HG03135 (cell line): Measurements from ENCODE around the gene NID1.

Experiments
- ATAC-seq: cut with Tn5 transposase; IDR thresholded peaks from one replicate; pipeline ENCODE4 v1.9.1; 2021; ENCODE audit warnings: mild to moderate bottlenecking, moderate library complexity; ENCODE audit not compliant: unreplicated experiment

NID1 gene, protein sequence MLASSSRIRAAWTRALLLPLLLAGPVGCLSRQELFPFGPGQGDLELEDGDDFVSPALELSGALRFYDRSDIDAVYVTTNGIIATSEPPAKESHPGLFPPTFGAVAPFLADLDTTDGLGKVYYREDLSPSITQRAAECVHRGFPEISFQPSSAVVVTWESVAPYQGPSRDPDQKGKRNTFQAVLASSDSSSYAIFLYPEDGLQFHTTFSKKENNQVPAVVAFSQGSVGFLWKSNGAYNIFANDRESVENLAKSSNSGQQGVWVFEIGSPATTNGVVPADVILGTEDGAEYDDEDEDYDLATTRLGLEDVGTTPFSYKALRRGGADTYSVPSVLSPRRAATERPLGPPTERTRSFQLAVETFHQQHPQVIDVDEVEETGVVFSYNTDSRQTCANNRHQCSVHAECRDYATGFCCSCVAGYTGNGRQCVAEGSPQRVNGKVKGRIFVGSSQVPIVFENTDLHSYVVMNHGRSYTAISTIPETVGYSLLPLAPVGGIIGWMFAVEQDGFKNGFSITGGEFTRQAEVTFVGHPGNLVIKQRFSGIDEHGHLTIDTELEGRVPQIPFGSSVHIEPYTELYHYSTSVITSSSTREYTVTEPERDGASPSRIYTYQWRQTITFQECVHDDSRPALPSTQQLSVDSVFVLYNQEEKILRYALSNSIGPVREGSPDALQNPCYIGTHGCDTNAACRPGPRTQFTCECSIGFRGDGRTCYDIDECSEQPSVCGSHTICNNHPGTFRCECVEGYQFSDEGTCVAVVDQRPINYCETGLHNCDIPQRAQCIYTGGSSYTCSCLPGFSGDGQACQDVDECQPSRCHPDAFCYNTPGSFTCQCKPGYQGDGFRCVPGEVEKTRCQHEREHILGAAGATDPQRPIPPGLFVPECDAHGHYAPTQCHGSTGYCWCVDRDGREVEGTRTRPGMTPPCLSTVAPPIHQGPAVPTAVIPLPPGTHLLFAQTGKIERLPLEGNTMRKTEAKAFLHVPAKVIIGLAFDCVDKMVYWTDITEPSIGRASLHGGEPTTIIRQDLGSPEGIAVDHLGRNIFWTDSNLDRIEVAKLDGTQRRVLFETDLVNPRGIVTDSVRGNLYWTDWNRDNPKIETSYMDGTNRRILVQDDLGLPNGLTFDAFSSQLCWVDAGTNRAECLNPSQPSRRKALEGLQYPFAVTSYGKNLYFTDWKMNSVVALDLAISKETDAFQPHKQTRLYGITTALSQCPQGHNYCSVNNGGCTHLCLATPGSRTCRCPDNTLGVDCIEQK

DNA sequence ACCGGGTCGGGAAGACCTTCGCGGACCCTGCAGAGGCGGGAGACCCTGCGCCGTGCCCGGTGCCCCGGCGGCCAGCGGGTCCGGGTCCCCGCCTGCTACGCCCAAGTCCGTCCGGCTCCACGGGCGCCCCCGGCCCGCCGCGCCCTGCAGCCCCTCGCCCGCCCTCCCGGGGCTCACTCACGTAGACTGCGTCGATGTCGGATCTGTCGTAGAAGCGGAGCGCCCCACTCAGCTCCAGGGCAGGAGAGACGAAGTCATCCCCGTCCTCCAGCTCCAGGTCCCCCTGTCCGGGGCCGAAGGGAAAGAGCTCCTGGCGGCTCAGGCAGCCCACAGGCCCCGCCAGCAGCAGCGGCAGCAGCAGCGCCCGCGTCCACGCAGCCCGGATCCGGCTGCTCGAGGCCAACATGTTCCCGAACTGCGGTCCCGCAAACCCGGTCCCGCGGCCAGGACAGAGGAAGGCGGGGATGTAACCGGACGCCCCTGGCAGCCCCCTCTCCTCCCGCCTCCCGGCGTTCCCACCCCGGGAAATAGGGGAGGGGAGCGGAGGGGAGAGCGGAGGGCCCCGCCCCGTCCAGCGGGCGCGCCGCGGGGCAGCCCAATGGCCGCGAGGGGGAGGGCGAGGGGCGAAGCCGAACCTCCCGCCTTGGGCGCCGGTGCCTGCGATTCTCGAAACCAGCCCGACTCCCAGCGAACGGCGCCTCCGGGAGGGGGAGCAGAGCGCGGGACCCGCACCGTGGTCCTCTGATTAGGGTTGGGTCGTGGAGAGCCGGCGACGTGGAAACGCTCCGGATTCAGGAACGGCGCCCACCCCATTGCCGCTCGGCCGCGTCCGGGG lies at the start of gene NID1:
TSS of gene NID1 (minus strand) at position 417 of the 835 bp plus-strand sequence. CDS start at position 406, 11 bp downstream.
- no peak for ATAC-seq

DNA sequence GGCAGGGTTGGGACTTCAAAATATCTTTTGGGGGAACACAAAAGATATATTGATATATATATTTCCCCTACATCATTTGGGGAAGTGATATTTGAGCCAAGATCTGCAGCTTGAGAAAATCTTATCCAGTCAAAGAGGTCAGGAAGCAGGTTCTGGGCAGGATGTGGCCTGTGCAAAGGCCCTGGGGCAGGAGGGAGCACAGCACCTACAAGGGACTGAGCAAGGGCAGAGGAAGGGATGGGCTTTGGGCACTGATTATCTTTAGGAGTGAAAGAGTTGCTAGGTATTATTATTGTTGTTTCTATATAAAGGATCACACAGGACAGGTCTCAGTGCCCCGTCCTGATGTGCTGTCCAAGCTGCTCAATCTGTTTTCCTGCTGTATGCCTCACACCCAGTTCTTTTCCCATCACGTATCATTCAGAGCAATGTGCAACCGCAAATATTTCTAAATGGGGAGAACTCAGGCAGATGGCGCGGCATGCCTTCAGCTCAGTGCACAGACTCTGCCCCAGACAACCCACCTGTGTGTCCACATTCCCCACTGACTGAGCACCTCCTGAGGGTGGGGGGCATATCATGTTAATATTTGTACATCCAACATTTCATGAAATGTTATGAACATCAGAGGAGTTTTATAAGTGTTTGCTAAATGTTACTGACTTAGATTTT lies 49.3 kb upstream of the NID1 start:
- no peak for ATAC-seq

DNA sequence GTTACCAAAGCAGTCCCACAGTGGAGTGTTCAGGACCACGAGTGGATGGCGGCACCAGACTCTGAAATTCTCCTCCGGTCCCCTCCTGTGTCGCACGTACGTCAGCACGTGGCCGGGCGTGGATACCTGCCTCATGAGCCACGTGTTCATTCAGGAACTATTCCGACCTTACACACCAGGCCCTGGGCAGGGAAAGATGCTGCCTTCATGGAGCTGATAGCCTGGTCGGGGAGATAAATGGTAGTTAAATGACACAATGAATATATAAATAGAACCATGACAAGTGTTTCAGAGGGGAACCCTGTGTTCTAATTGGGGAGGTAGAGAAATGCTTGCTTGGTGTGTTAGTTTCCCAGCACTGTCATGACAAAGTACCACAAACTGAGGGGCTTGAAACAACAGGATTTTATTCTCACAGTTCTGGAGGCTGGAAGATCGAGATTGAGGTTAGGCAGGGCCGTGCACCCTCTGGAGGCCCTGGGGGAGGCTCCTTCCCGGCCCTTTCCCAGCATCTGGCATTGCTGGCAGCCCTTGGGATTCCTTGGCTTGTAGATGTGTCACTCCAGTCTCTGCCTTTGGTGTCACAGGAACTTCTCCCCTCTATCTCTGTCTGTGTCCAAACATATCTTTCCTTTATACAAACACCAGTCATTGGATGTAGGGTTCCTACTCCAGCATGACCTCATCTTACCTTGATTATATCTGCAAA lies 48.6 kb upstream of the NID1 start:
- ATAC-seq, result no peak

DNA sequence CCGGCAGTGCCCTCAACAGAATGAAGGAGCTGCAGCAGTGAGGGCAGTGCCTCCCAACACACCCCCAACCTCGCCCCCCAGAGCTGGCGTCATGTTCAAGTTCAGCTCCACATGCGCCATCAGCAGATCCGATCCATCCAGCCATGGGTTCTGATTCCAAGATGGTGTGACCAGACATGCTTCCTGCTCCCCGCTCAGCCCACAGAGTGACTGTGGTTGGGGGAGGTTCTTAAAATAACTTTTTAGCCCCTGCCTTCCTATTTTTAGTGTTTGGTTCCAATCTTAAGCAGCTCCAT lies 47.4 kb upstream of the NID1 start:
- ATAC-seq, result no peak

DNA sequence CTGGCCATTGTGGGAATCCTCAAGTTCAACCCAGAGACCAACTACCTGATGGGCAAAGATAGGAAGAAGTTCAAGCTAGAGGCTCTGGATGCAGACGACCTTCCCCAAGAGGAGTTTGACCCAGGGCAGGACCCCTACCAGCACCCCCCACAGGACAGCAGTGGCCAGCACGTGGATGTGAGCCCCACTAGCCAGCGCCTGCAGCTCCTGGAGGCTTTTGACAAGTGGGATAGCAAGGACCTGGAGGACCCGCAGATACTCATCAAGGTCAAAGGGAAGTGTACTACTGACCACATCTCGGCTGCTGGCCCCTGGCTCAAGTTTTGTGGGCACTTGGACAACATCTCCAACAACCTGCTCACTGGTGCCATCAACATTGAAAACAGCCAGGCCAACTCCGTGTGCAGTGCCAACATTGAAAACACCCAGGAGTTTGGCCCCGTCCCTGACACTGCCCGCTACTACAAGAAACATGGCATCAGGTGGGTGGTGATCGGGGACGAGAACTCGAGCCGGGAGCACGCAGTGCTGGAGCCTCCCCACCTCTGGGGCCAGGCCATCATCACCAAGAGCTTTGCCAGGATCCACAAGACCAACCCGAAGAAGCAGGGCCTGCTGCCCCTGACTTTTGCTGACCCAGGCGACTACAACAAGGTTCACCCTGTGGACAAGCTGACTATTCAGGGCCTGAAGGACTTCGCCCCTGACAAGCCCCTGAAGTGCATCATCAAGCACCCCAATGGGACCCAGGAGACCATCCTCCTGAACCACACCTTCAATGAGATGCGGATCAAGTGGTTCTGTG lies 46.8 kb upstream of the NID1 start:
- no peak for ATAC-seq

DNA sequence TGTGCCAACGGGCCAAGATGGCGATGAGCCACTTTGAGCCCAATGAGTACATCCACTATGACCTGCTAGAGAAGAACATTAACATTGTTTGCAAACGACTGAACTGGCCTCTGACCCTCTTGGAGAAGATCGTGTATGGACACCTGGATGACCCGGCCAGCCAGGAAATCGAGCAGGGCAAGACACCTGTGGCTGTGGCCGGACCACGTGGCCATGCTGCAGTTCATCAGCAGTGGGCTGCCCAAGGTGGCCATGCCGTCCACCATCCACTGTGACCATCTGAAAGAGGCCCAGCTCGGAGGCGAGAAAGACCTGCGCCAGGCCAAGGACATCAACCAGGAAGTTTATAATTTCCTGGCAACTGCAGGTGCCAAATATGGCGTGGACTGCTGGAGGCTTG lies 45.2 kb upstream of the NID1 start:
- no peak for ATAC-seq

DNA sequence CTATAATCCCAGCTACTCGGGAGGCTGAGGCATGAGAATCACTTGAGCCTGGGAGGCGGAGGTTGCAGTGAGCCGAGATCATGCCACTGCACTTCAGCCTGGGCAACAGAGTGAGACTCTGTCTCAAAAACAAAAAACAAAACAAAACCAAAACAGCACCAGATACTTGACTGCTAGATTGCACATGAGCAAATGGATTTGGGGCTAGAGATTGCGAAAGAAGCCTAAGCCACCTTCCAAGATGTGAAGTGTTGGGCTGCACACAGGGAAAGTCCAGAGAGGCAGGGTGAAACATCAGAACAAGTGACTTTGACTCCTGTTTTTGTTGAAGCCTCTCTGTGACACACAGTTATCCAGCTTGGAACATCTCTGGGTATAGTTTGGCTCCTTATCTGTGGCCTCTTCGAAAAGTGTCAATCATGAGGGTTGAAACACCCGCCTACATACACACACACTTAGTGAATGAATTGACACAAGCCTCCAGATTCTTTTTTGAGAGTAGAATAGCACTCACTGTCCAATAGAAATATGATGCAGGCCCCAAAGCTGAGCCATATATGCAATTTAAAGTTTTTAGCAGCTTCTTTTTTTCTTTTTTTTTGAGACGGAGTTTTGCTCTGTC lies 43.2 kb upstream of the NID1 start:
- no peak for ATAC-seq

DNA sequence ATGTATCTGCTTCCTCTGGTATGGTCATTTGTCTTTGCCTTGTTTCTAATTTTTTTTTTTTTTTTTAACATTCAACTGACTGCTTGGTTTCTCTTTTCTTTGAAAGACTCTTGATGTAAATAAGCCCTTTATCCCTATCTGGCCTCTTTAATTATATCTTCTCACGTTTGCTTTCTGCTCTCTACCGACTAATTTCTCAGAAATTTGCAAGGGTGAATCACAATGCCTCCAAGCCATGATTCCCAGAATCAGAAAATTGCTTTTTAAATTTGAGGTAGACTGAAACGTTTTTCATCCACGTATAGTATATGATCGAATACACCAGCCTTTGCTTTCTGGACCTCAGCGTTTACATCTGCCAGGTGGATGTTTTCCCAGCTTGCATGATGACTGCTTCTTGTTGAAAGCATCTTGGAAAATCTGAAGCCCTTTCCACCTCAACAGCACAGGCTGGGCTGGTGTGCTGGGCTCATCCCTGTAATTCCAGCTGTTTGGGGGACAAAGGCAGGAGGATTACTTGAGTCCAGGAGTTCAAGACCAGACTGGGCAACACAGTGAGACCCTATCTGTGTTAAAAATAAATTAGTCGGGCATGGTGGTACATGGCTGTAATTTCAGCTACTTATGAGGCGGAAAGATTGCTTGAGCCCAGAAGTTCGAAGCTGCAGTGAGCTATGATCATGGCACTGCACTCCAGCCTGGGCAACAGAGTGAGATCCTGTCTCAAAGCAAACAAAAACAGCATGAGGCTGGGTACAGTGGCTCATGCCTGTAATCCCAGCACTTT lies 42.4 kb upstream of the NID1 start:
- no peak for ATAC-seq

DNA sequence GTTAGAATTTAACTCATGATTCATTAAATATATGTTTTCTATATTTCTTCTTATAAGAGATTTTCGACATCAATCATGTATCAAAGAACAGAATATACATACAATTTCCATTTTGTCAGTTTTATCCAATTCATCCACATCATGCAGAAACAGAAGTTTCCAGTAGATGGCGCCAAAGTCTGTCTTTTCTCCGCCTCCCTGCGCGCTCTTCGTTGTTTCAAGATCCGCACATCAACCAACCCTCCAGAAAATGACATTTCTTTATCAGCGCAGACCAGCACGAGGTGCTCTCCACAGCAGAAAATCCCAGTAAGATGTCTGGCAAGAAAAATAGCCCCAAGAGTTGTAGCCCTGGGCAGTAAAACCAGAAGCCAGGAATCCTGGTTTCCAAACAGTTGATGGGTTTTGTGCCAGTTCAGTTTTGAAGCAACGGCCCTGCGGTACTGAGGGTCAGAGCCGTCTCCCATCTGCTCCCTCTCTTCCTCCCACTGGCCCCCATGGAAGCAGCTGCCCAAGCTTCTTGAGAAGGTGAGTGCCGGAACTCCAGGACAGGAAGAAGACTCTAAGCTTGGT lies 38.8 kb upstream of the NID1 start:
- no peak for ATAC-seq

DNA sequence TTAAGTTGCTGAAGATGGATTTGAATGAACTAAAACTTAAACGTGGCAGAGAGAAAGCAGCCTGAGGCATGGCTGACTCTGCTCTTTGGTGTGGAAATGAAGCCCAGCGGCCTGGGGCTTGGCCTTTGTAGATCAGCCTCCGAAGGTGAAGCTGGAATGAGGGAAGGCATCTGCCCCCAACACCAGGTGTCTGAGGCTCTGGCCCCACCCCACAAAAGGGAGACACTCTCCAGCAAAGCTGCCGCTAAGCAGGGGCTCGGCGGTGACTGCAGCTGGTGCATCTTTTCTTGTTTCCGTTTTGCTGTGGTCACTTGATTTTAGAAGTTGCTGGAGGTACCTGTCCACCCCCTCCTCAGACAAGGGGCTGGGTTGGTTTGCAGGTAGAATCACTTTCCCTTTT lies 38.2 kb upstream of the NID1 start:
- no peak for ATAC-seq

DNA sequence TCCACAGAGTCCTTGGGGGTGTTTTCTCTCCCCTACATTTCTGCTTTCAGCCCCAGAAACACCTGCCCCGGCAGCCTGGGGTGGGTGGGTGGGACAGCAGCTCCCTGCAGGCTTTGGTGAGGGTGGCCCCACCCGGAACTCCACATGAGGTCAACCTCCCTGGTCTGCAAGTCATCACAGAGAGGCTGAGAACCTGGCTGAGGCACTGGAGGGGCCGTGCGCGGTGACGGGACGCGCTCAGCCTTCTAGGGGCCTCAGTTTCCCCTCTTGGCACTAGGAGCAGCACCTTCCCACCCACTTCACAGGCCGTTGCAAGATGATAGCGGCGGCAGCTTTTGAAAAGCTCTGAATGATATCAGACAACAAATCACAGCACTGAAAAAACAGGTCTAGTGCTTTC lies 37.7 kb upstream of the NID1 start:
- ATAC-seq, result no peak

DNA sequence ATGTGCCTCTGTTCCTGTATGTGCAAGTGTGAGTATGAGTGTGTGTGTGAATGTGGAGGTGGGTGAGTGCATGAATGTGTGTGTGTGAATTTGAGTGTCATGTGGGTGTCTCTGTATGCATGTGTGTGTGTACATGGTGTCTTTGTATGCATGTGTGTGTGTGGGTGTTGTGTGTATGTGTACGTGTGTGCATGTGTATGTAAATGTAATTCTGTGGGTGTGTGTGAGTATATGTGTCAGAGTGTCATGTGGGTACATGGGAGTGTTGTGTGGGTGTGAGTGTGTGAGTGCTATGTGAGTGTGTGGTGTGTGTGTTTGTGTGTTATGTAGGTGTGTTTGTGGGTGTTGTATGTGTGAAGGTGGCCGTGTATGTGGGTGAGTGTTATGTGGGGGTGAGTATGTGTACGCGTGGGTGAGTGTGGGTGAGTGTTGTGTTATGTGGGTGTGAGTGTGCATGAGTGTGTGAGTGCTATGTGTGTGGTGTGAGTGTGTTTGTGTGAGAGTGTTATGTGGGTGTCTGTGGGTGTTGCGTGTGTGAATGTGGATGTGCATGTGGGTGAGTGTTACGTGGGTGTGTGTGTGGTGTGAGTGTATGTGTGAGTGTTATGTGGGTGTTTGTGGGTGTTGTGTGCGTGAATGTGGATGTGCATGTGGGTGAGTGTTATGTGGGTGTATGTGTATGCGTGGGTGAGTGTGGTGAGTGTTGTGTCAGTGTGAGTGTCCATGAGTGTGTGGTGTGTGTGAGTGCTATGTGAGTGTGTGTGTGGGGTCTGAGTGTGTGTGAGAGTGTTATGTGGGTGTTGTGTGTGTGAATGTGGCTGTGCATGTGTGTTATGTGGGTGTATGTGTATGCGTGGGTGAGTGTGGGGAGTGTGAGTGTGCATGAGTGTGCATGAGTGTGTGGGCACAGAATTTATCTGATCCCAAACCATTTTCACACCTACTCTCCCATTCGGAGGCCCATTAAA lies 36.6 kb upstream of the NID1 start:
- no peak for ATAC-seq

DNA sequence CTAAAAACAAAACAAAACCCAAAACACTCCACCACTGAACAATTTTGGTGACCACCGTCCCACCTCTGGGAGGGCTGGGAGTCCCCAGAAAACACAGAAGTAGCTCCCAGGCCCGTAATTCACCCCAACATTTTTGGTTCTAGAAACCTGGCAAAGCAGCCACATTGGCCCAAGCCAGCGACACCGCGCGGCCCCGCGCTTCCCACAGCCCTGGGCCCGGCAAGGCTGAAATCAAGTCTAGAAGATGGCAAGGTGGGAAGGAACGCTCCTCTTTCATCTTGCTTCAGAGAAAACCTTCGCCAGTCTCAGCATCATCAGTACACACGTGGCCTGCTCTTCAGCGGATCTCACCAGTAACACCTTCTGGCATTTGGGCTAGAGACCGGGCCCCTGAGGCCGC lies 35.9 kb upstream of the NID1 start:
- ATAC-seq, result no peak

DNA sequence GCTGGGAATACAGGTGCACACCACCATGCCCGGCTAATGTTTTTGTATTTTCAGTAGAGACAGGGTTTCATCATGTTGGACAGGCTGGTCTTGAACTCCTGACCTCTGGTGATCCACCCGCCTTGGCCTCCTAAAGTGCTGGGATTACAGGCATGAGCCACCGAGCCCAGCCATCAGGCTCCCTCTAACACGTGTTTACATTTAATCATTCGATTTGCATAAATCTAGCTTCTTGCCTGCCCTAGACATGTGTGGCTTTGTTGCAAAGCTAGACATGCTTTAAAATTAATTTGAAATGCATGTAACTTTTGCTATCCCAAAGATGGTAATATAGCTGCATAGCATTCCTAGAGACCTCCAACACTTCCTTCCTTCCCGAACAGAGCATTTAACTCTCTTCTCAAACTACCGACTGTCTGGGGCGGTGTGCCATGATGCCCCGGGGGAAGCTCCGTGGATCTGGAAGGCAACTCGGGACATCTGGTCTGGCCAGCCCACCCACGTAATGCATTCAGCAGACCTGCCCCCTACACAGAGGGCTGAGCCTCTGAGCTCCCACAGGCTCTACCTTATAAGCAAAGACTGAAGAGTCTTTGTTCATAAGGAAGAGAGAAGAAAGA lies 34.6 kb upstream of the NID1 start:
- ATAC-seq, result no peak

DNA sequence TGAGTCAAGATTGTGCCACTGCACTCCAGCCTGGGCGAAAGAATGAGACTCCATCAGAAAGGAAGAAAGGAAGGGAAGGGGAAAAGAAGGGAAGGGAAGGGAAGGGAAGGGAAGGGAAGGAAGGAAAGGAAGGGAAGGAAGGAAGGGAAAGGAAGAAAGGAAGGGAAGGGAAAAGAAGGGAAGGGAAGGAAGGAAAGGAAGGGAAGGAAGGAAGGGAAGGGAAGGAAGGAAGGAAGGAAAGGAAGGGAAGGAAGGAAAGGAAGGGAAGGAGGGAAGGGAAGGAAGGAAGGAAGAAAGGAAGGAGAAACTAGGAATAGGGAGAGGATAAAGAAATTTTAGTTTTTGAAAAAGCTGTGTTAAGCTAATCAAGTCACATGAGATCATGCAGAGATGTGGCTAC lies 33.4 kb upstream of the NID1 start:
- no peak for ATAC-seq
